CD4-positive, CD25-positive, alpha-beta regulatory T cell (primary cell): Measurements from ENCODE around the gene FNIP1. TPM values are rescaled to one million over a fixed set of nuclear protein-coding genes. Genes with fewer than 3 reads are reported as not detected.
A peak's percentile ranks its signal among the peaks of the same experiment; 100 is the strongest.
"Not testable (repeated sequence)": the region's sequence is repeated elsewhere in the genome, so short reads cannot be mapped to it uniquely, and the experiment has no call there.

Experiments used
- ATAC-seq, 2 donors: fragments of 150-1000 bp; cut with Tn5 transposase; one replicate each; pipeline ENCODE4 v1.10.0; 2021; ENCODE audit warnings: low read depth in 2 of 2, moderate number of reproducible peaks in 2 of 2, moderate library complexity in 1 of 2
- DNase-seq, 3 donors: peaks; one replicate each; pipeline versions ENCODE4 v3.0.0 to v3.0.0-alpha.2; 2012 to 2022; ENCODE audit warnings: mixed read lengths in 1 of 3
- H3K27ac ChIP-seq: one replicate; pipeline ENCODE4 v1.7.0; 2013; ENCODE audit warnings: mild to moderate bottlenecking, low read length; ENCODE audit not compliant: insufficient read depth, poor library complexity, severe bottlenecking
- H3K27me3 ChIP-seq: one replicate; pipeline ENCODE4 v1.7.0; 2013; ENCODE audit warnings: low read length; ENCODE audit not compliant: control insufficient read depth, insufficient read depth
- H3K36me3 ChIP-seq: one replicate; pipeline ENCODE4 v1.7.0; 2013; ENCODE audit warnings: mild to moderate bottlenecking, low read length, moderate library complexity; ENCODE audit not compliant: control insufficient read depth, insufficient read depth
- H3K4me1 ChIP-seq: 2 replicates; pipeline ENCODE4 v1.7.0; 2013; ENCODE audit warnings: mild to moderate bottlenecking, low read length; ENCODE audit not compliant: insufficient read depth, control insufficient read depth, poor library complexity, severe bottlenecking
- H3K4me3 ChIP-seq: one replicate; pipeline ENCODE4 v1.7.0; 2013; ENCODE audit warnings: low read depth, mild to moderate bottlenecking, low read length, moderate library complexity
- H3K9me3 ChIP-seq, 2 experiments: 1 replicate in 1 of 2; 2 replicates in 1 of 2; pipeline ENCODE4 v1.7.0; 2013; ENCODE audit warnings: low read length in 2 of 2, mild to moderate bottlenecking in 1 of 2, moderate library complexity in 1 of 2; ENCODE audit not compliant: control insufficient read depth in 2 of 2
- H3K27ac Mint-ChIP-seq, 3 donors: one replicate each; pipeline ENCODE4 v1.8.0; 2020 to 2022; ENCODE audit warnings: mild to moderate bottlenecking in 3 of 3, mixed read lengths in 3 of 3, moderate library complexity in 2 of 3
- H3K27me3 Mint-ChIP-seq: one replicate; pipeline ENCODE4 v1.8.0; 2022; ENCODE audit warnings: mild to moderate bottlenecking, mixed read lengths
- H3K36me3 Mint-ChIP-seq: one replicate; pipeline ENCODE4 v1.8.0; 2020; ENCODE audit warnings: mixed read lengths
- H3K4me1 Mint-ChIP-seq, 4 donors: one replicate each; pipeline ENCODE4 v1.8.0; 2020 to 2022; ENCODE audit warnings: mixed read lengths in 4 of 4, mild to moderate bottlenecking in 1 of 4
- H3K4me3 Mint-ChIP-seq, 4 donors: one replicate each; pipeline ENCODE4 v1.8.0; 2020 to 2022; ENCODE audit warnings: mild to moderate bottlenecking in 4 of 4, mixed read lengths in 4 of 4, moderate library complexity in 3 of 4
- H3K9me3 Mint-ChIP-seq, 7 donors: one replicate each; pipeline ENCODE4 v1.8.0; 2020 to 2022; ENCODE audit warnings: mixed read lengths in 7 of 7, mild to moderate bottlenecking in 3 of 7, moderate library complexity in 2 of 7
- polyA plus RNA-seq, 4 donors: library from polyadenylated mRNA; unstranded; fragments of 300-500 nt; fragmentation: Illumina TruSeq; gene quantifications; one replicate each; pipeline ENCODE4 v1.2.3, GENCODE V29; 2021
- total RNA-seq: library from RNA; stranded (reverse); gene quantifications from one replicate; pipeline ENCODE4 v1.2.3, GENCODE V29; 2022

Gene FNIP1
- total RNA-seq, result 33.2 TPM
- 10 to 100 TPM in 3 of 4 donors, 1 to 10 TPM in 1; 10.0 to 17.0 (median 12.1) TPM for polyA plus RNA-seq

GRCh38 chr5:131796793-131797693, at the start of gene FNIP1:
FNIP1 (minus strand) TSS chr5:131797017; CDS start chr5:131796921, 96 bp downstream.
- H3K36me3 Mint-ChIP-seq, result peaks cover 4% of the 10 kb centered on the region
- no peaks in the 10 kb centered on the region for H3K27me3 Mint-ChIP-seq
- ATAC-seq (peak; percentile 97), DNase-seq (peak; percentile 96 to 98 (median 98))
- no peaks in the 10 kb centered on the region for H3K9me3 ChIP-seq
- peaks cover 20% of the 10 kb centered on the region for H3K4me1 ChIP-seq
- H3K4me3 ChIP-seq, result peak within 1 kb of the TSS; percentile 96
- H3K9me3 Mint-ChIP-seq, result no peaks in the 10 kb centered on the region
- peaks cover 22 to 37% (median 30%) of the 10 kb centered on the region in 4 donors for H3K4me1 Mint-ChIP-seq
- peak within 1 kb of the TSS; percentile 90 to 99 (median 96) for H3K4me3 Mint-ChIP-seq
- H3K27me3 ChIP-seq, result no peaks in the 10 kb centered on the region
- no peaks in the 10 kb centered on the region for H3K36me3 ChIP-seq
- peak within 1 kb of the TSS; percentile 95 to 97 (median 95) for H3K27ac Mint-ChIP-seq
- H3K27ac ChIP-seq, result peak within 1 kb of the TSS; percentile 93

GRCh38 chr5:131846536-131846935, 49.7 kb upstream of the FNIP1 start:
- Mint-ChIP-seq H3K36me3 (peaks cover 3% of the 10 kb centered on the region), H3K27me3 (peaks cover 30% of the 10 kb centered on the region), H3K9me3 (peaks cover 0 to 53% (median 19%) of the 10 kb centered on the region in 7 donors), H3K27ac (no peak overlapping the region), H3K4me1 (no peaks in the 10 kb centered on the region), H3K4me3 (no peak overlapping the region)
- Histone ChIP-seq H3K36me3 (no peaks in the 10 kb centered on the region), H3K9me3 (peaks cover 40 to 43% of the 10 kb centered on the region in 2 experiments), H3K4me1 (no peaks in the 10 kb centered on the region), H3K27ac (no peak overlapping the region), H3K4me3 (no peak overlapping the region), H3K27me3 (no peaks in the 10 kb centered on the region)
- ATAC-seq, result no peak
- no peak for DNase-seq

GRCh38 chr5:131845828-131846227, 49.0 kb upstream of the FNIP1 start:
- no peak overlapping the region for H3K4me3 ChIP-seq
- Mint-ChIP-seq H3K27me3 (peaks cover 28% of the 10 kb centered on the region), H3K9me3 (peaks cover 0 to 53% (median 19%) of the 10 kb centered on the region in 7 donors), H3K4me3 (no peak overlapping the region), H3K4me1 (no peaks in the 10 kb centered on the region), H3K36me3 (peaks cover 3% of the 10 kb centered on the region), H3K27ac (no peak overlapping the region)
- peaks cover 40 to 43% of the 10 kb centered on the region in 2 experiments for H3K9me3 ChIP-seq
- no peaks in the 10 kb centered on the region for H3K4me1 ChIP-seq
- no peak overlapping the region for H3K27ac ChIP-seq
- no peak for DNase-seq
- peaks cover 2% of the 10 kb centered on the region for H3K27me3 ChIP-seq
- no peaks in the 10 kb centered on the region for H3K36me3 ChIP-seq
- ATAC-seq, result no peak

- peaks cover 0 to 53% (median 18%) of the 10 kb centered on the region in 7 donors for H3K9me3 Mint-ChIP-seq
- H3K4me3 Mint-ChIP-seq, H3K36me3 Mint-ChIP-seq, H3K27ac Mint-ChIP-seq, ATAC-seq, H3K4me3 ChIP-seq, DNase-seq, H3K27me3 ChIP-seq, H3K4me1 Mint-ChIP-seq, H3K4me1 ChIP-seq, H3K36me3 ChIP-seq, H3K27ac ChIP-seq: not testable (repeated sequence)
- H3K9me3 ChIP-seq, result peaks cover 23 to 28% of the 10 kb centered on the region in 2 experiments
- H3K27me3 Mint-ChIP-seq, result peaks cover 16% of the 10 kb centered on the region
Observed at GRCh38 chr5:131842971-131843370, 46.2 kb upstream of the FNIP1 start.

GRCh38 chr5:131832702-131833101, 35.9 kb upstream of the FNIP1 start:
- H3K9me3 Mint-ChIP-seq, H3K27me3 ChIP-seq: not testable (repeated sequence)

GRCh38 chr5:131825404-131826013, 28.7 kb upstream of the FNIP1 start:
- H3K27ac ChIP-seq, result no peak overlapping the region
- H3K4me3 Mint-ChIP-seq, result no peak overlapping the region
- peaks cover 43% of the 10 kb centered on the region for H3K27me3 Mint-ChIP-seq
- peaks cover 0 to 3% (median 0%) of the 10 kb centered on the region in 4 donors for H3K4me1 Mint-ChIP-seq
- peaks cover 7% of the 10 kb centered on the region for H3K27me3 ChIP-seq
- H3K4me3 ChIP-seq, result no peak overlapping the region
- ATAC-seq, result no peak
- no peaks in the 10 kb centered on the region for H3K36me3 ChIP-seq
- H3K27ac Mint-ChIP-seq, result no peak overlapping the region
- no peaks in the 10 kb centered on the region for H3K9me3 ChIP-seq
- H3K4me1 ChIP-seq, result no peaks in the 10 kb centered on the region
- peaks cover 0 to 6% (median 0%) of the 10 kb centered on the region in 7 donors for H3K9me3 Mint-ChIP-seq
- DNase-seq, result no peak
- no peaks in the 10 kb centered on the region for H3K36me3 Mint-ChIP-seq

More at GRCh38 chr5:131832702-131833101, 35.9 kb upstream of the FNIP1 start:
- H3K27me3 Mint-ChIP-seq, result peaks cover 30% of the 10 kb centered on the region
- not testable (repeated sequence) for H3K27ac ChIP-seq, ATAC-seq, H3K4me3 ChIP-seq, H3K4me3 Mint-ChIP-seq, H3K36me3 Mint-ChIP-seq, H3K4me1 ChIP-seq, H3K4me1 Mint-ChIP-seq, H3K27ac Mint-ChIP-seq, H3K9me3 ChIP-seq, H3K36me3 ChIP-seq, DNase-seq

GRCh38 chr5:131824631-131825030, 27.8 kb upstream of the FNIP1 start:
- Histone ChIP-seq H3K4me3 (no peak overlapping the region), H3K36me3 (no peaks in the 10 kb centered on the region), H3K27ac (no peak overlapping the region), H3K27me3 (peaks cover 7% of the 10 kb centered on the region), H3K9me3 (no peaks in the 10 kb centered on the region), H3K4me1 (no peaks in the 10 kb centered on the region)
- peaks cover 48% of the 10 kb centered on the region for H3K27me3 Mint-ChIP-seq
- peaks cover 0 to 6% (median 0%) of the 10 kb centered on the region in 7 donors for H3K9me3 Mint-ChIP-seq
- no peak overlapping the region for H3K4me3 Mint-ChIP-seq
- no peak for ATAC-seq
- no peaks in the 10 kb centered on the region for H3K36me3 Mint-ChIP-seq
- DNase-seq, result no peak
- no peak overlapping the region for H3K27ac Mint-ChIP-seq
- no peaks in the 10 kb centered on the region for H3K4me1 Mint-ChIP-seq
